Measurements from ENCODE around the gene TRAF3IP1. TPM values are rescaled to one million over a fixed set of nuclear protein-coding genes. Genes with fewer than 3 reads are reported as not detected.

TRAF3IP1 gene
- total and polyA plus RNA-seq, 4 donors: 4.0 to 9.1 (median 4.6) TPM

DNA sequence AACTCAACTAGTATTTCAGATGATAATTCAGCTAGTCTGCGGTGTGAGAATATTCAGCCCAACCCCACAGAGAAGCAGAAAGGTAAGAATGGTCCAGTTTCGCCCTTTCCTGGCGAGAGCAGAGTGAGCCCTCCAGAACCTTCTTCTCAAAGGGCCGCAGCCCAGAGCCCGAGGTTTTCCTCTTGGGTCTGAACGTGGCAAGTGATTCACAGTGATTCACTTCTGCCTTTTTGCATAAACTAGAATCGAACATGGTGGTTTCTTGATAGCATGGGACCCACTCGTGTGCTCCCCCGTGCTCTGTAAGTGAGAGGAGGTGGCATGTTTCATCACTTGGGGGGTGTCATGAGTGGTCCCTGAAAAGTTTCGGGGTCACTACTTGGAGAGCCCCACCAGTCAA is 24.2 kb downstream of the TRAF3IP1 start:
- Histone ChIP-seq H3K9me3 (ENCODE audit: control insufficient read depth in 4 of 4, low read length in 3 of 4) (no peaks in the 10 kb centered on the region), H3K27me3 (ENCODE audit: control insufficient read depth in 4 of 4, insufficient read depth in 4 of 4, low read length in 3 of 4) (no peaks in the 10 kb centered on the region), H3K9ac (ENCODE audit: low read depth in 1 of 2, low read length in 2 of 2) (no peak overlapping the region), H3K4me1 (ENCODE audit: control insufficient read depth in 4 of 4, insufficient read depth in 4 of 4, low read length in 3 of 4) (peaks cover 0 to 7% (median 1%) of the 10 kb centered on the region in 4 donors), H3K4me3 (ENCODE audit: low read depth in 1 of 3, low read length in 3 of 3) (no peak overlapping the region), H3K27ac (ENCODE audit: low read depth in 1 of 2, low read length in 2 of 2) (no peak overlapping the region), H3K36me3 (ENCODE audit: control insufficient read depth in 4 of 4, insufficient read depth in 3 of 4, low read depth in 1 of 4, low read length in 3 of 4) (peaks cover 2 to 15% (median 8%) of the 10 kb centered on the region in 4 donors)
- TF ChIP-seq YY1 (IDR thresholded peaks at IDR 0.05) (no peak), ATF3 (IDR thresholded peaks at IDR 0.05) (no peak), RXRA (IDR thresholded peaks at IDR 0.05) (no peak), NR2F2 (IDR thresholded peaks at IDR 0.05) (no peak), HNF4G (IDR thresholded peaks at IDR 0.05) (no peak), RAD21 (IDR thresholded peaks at IDR 0.05) (no peak), HNF4A (conservative IDR thresholded peaks at IDR 0.05) (no peak), JUND (IDR thresholded peaks at IDR 0.05) (no peak), EGR1 (IDR thresholded peaks at IDR 0.05; ENCODE audit: low read depth in 2 of 2) (no peak), FOXA2 (IDR thresholded peaks at IDR 0.05) (no peak), SP1 (IDR thresholded peaks at IDR 0.05) (no peak), MAX (IDR thresholded peaks at IDR 0.05) (no peak), FOXA1 (IDR thresholded peaks at IDR 0.05) (no peak)
- TF ChIP-seq, protein P1, sequence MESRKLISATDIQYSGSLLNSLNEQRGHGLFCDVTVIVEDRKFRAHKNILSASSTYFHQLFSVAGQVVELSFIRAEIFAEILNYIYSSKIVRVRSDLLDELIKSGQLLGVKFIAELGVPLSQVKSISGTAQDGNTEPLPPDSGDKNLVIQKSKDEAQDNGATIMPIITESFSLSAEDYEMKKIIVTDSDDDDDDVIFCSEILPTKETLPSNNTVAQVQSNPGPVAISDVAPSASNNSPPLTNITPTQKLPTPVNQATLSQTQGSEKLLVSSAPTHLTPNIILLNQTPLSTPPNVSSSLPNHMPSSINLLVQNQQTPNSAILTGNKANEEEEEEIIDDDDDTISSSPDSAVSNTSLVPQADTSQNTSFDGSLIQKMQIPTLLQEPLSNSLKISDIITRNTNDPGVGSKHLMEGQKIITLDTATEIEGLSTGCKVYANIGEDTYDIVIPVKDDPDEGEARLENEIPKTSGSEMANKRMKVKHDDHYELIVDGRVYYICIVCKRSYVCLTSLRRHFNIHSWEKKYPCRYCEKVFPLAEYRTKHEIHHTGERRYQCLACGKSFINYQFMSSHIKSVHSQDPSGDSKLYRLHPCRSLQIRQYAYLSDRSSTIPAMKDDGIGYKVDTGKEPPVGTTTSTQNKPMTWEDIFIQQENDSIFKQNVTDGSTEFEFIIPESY (IDR thresholded peaks at IDR 0.05): no peak
- TF ChIP-seq, protein P2, sequence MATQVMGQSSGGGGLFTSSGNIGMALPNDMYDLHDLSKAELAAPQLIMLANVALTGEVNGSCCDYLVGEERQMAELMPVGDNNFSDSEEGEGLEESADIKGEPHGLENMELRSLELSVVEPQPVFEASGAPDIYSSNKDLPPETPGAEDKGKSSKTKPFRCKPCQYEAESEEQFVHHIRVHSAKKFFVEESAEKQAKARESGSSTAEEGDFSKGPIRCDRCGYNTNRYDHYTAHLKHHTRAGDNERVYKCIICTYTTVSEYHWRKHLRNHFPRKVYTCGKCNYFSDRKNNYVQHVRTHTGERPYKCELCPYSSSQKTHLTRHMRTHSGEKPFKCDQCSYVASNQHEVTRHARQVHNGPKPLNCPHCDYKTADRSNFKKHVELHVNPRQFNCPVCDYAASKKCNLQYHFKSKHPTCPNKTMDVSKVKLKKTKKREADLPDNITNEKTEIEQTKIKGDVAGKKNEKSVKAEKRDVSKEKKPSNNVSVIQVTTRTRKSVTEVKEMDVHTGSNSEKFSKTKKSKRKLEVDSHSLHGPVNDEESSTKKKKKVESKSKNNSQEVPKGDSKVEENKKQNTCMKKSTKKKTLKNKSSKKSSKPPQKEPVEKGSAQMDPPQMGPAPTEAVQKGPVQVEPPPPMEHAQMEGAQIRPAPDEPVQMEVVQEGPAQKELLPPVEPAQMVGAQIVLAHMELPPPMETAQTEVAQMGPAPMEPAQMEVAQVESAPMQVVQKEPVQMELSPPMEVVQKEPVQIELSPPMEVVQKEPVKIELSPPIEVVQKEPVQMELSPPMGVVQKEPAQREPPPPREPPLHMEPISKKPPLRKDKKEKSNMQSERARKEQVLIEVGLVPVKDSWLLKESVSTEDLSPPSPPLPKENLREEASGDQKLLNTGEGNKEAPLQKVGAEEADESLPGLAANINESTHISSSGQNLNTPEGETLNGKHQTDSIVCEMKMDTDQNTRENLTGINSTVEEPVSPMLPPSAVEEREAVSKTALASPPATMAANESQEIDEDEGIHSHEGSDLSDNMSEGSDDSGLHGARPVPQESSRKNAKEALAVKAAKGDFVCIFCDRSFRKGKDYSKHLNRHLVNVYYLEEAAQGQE (IDR thresholded peaks at IDR 0.05): no peak
- TF ChIP-seq, protein P3, sequence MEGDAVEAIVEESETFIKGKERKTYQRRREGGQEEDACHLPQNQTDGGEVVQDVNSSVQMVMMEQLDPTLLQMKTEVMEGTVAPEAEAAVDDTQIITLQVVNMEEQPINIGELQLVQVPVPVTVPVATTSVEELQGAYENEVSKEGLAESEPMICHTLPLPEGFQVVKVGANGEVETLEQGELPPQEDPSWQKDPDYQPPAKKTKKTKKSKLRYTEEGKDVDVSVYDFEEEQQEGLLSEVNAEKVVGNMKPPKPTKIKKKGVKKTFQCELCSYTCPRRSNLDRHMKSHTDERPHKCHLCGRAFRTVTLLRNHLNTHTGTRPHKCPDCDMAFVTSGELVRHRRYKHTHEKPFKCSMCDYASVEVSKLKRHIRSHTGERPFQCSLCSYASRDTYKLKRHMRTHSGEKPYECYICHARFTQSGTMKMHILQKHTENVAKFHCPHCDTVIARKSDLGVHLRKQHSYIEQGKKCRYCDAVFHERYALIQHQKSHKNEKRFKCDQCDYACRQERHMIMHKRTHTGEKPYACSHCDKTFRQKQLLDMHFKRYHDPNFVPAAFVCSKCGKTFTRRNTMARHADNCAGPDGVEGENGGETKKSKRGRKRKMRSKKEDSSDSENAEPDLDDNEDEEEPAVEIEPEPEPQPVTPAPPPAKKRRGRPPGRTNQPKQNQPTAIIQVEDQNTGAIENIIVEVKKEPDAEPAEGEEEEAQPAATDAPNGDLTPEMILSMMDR (IDR thresholded peaks at IDR 0.05; ENCODE audit: low read depth, low read length, missing input control): no peak
- 96% methylated on average over 10 of the region's 10 CpGs for WGBS
- DNase-seq (ENCODE audit: low spot score): no peak

Measured in liver (tissue), 9 donors.